LNCAP (cell line): ENCODE data around the gene POLD4.

Experiments
- TF ChIP-seq, protein P1 (sequence below): fragments of 450-650 bp; IDR thresholded peaks from 2 replicates; pipeline ENCODE4 v1.5.1; 2017; ENCODE audit warnings: mild to moderate bottlenecking

The POLD4 gene

DNA sequence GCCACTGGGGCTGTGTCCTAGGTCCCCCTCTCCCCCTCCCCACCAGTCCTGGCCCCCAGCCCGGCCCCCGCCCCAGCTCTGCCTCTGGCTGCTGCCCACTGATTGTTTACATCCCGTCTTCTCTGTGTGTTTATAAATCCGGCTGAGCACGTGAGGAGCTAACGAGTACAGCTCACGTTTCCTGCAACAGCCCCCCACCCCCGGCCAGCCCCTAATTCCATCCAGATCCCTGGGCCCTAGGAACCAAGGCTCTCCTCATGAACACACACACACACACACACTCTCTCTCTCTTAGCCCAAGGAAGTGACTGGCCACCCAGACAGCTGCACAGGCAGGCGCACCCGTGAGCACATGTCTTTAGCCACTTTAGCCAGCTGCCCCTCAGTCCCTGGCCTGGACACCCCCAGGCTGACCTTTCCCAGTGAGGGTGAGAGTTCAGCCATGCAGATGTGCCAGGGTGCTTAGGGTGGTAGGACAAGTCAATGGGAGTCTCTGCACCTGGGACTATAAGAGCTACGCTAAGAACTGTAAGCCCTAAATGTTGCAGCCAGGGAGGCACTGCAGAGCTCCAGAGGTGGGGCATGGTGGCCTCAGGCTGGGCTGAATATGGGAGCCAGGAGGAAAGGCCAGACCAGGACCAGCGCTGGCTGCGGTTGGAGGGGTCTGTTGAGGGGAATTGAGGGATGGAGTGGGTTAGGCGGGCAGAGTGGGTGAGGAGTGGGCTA, 17.2 kb upstream of the POLD4 start:
- TF ChIP-seq, protein P1, sequence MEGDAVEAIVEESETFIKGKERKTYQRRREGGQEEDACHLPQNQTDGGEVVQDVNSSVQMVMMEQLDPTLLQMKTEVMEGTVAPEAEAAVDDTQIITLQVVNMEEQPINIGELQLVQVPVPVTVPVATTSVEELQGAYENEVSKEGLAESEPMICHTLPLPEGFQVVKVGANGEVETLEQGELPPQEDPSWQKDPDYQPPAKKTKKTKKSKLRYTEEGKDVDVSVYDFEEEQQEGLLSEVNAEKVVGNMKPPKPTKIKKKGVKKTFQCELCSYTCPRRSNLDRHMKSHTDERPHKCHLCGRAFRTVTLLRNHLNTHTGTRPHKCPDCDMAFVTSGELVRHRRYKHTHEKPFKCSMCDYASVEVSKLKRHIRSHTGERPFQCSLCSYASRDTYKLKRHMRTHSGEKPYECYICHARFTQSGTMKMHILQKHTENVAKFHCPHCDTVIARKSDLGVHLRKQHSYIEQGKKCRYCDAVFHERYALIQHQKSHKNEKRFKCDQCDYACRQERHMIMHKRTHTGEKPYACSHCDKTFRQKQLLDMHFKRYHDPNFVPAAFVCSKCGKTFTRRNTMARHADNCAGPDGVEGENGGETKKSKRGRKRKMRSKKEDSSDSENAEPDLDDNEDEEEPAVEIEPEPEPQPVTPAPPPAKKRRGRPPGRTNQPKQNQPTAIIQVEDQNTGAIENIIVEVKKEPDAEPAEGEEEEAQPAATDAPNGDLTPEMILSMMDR, result no peak

DNA sequence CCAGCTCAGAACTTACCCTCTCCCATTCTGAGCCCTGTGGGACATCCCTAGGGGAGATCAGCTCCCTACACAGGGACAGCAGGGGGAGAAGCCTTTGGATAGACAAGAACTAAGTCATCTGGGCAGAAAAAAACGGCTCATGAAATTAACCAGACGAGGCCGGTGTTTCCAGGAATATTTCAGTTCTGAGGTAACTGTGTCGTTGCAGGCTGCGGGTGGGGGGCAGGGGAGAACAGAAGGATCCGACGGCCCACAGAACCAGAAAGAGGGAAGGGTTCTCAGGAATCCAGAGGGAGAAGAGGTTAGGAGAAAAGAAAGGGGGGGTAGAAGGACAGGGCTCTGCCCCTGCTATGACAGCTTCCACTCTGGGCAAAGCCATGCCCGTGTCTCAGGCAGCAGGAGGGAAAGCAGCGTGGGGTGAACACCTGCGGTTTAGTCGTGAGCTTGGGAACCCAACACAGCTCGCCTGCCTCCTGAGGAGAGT, 16.5 kb upstream of the POLD4 start:
- TF ChIP-seq, protein P1, result no peak

GRCh38 chr11:67369275-67369674, 15.9 kb upstream of the POLD4 start:
- TF ChIP-seq, protein P1, result no peak

- TF ChIP-seq, protein P1, result no peak
Observed at GRCh38 chr11:67368621-67369020, 15.3 kb upstream of the POLD4 start.

GRCh38 chr11:67367761-67368227, 14.4 kb upstream of the POLD4 start:
- TF ChIP-seq, protein P1, result no peak

GRCh38 chr11:67366961-67367760, 13.8 kb upstream of the POLD4 start:
- TF ChIP-seq, protein P1, result no peak

DNA sequence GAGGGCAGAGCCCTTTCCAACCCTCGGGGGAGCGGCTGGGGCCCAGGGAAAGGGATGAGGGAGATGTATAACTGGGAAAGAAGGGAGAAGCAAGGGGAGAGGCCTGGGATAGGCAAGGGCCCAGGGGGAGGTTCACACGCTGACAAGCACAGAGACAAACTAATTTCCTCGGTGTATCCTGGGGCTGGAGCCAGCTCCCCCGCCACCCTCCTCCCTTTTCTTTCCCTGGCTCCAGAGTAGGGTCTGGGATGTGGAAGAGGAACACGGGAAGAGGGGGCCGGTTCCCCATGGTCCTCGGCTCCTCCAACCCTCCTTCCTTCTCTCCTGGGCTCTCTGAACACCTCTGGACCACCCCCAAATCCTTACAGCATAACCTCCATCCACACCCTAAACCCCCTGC, 13.2 kb upstream of the POLD4 start:
- TF ChIP-seq, protein P1, result no peak
